GM21737 (cell line): ENCODE measurements around the gene PSME4.
"Not testable (repeated sequence)": the region's sequence is repeated elsewhere in the genome, so short reads cannot be mapped to it uniquely, and the experiment has no call there.

Experiments used
- ATAC-seq: cut with Tn5 transposase; IDR thresholded peaks from one replicate; pipeline ENCODE4 v1.9.1; 2021; ENCODE audit warnings: mild to moderate bottlenecking, moderate library complexity; ENCODE audit not compliant: unreplicated experiment

Gene PSME4

DNA sequence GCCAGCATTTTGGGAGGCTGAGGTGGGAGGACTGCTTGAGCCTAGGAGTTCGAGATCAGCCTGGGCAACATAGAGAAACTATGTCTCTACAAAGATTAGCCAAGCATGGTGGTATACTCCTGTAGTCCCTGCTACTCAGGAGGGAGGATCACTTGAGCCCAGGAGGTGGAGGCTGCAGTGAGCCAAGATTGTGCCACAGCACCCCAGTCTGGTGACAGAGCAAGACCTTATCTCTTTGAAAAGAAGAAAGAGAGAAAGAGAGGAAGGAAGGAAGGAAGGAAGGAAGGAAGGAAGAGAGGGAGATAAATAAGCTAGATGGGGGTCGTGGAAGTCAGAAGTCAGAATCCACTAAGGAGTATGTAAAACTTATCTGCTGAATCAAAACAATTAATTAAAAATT, 127.2 kb downstream of the PSME4 start:
- no peak for ATAC-seq

DNA sequence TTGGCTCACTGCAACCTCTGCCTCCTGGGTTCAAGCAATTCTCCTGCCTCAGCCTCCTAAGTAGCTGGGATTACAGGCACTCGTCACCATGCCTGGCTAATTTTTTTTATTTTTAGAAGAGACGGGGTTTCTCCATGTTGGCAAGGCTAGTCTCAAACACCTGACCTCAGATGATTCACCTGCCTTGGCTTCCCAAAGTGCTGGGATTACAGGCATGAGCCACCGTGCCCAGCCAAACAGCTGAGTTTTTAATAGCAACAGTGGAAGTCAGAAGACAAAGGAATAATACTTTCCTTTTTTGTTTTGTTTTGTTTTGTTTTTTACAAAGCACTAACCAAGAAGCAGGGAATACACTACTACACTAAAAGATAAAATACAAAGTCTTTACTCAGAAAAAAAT, 127.9 kb downstream of the PSME4 start:
- ATAC-seq = no peak

DNA sequence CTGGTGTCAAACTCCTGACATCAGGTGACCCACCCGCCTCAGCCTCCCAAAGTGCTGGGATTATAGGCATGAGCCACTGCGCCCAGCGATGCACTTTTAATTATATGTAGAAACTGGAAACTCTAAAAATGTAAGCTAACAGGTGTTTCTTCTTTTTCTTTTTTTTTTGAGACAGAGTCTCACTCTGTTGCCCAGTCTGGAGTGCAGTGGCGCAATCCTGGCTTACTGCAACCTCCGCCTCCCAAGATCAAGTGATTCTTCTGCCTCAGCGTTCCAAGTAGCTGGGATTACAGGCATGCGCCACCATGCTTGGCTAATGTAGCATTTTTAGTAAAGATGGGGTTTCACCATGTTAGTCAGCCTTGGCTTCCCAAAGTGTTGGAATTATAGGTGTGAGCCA, 129.1 kb downstream of the PSME4 start:
- not testable (repeated sequence) for ATAC-seq

DNA sequence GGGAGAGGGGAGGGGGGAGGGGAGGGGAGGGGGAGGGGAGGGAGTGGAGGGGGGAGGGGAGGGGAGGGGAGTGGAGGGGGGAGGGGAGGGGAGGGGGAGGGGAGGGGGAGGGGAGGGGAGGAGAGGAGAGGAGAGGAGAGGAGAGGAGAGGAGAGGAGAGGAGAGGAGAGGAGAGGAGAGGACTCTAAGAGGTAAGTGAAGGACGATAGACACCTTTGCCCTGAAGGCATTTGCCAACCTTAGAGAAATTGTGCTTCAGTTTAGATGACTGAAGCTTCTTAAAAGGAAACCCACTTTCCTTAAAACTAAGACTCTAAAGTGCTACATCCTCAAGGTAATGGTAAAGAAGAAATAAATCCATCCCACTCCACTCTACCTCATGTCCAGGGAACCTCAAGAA, 130.2 kb downstream of the PSME4 start:
- no peak for ATAC-seq

DNA sequence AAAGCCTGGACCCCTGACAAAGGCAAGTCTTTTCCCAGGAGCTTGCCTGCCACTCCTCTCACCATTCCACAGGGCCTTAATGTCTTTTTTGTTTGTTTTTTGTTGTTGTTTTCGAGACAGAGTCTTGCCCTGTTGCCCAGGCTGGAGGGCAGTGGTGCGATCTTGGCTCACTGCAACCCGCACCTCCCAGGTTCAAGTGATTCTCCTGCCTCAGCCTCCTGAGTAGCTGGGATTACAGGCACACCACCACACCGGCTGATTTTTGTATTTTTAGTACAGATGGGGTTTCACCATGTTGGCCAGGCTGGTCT, 140.9 kb downstream of the PSME4 start:
- not testable (repeated sequence) for ATAC-seq

DNA sequence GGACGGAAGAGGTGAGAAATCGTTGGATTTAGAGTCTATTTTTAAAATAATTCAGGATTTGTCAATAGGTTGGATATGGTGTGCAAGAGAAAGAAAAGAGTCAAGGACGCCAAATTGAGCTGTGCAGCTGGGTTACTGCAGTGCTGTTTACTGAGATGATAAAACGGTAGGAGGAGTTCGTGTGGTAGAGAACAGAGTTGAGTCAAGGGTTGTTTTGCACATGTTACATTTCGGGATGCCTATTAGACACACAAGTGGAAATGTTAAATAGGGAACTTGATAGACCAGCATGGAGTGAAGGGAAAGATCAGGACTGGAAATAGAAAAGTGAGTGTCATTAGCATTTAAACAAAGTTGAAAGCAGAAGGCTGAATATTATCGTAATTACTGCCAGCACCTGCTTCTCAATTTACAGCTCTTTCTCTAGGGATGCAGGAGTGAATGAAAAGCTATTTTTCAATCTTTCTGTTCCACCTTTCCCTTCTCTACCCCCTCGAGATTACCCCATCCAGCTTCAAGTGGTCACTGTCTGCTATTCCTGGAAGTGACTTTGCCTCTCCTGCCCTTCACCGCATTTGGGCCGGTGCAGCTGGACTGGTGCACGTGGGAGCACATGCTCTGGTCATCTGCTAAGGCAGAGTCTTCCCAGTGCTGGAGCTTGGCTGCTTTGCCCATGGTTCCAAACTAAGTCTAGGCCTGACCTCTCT, 141.4 kb downstream of the PSME4 start:
- ATAC-seq = no peak

DNA sequence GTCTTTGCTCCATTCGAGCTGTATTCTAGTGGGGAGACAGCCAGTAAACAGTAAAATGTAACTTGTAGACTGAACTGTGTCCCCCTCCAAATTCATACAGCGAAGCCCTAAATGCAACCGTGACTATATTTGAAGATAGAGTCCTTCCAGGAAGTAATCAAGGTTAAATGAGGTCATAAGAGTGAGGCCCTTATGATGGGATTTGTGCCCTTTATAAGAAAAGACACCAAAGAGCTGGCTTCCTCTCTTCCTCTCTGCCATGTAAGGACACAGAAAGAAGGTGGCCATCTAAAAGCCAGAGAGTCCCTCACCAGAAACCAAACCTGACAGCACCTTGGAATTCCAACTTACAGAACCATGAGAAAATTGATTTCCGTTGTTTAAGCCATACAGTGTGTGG, 142.5 kb downstream of the PSME4 start:
- ATAC-seq = no peak

DNA sequence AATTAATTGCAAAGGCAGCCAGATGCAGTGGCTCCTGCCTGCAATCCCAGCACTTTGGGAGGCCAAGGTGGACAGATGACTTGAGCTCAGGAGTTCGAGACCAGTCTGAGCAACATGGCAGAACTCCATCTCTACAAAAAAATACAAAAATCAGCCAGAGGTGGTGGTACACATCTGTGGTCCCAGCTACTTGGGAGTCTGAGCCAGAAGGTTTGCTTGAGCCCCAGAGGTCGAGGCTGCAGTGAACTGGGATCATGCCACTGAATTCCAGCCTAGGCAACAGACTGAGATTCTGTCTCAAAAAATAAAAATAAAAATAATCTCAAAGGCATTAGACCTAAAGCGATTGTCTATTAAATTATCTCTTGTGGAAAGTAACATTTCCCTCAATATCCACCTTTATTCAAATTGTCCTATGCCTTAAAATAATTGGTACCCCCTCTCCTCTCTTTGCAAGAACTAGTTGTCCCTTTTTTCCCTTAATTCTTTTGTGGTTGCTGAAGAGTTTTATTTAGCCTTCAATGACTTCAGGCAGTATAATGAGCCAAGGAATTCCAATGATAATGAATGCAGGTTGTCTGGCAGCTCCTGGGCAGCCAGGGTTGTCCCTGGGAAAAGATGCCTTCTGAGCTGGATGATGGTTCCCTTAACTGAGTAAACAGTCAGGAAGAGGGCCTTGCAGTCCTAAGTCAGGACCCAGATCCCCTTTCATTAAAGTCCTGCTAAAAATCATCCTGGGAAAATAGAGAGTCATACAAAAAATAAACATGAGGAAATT, 143.2 kb downstream of the PSME4 start:
- no peak for ATAC-seq

DNA sequence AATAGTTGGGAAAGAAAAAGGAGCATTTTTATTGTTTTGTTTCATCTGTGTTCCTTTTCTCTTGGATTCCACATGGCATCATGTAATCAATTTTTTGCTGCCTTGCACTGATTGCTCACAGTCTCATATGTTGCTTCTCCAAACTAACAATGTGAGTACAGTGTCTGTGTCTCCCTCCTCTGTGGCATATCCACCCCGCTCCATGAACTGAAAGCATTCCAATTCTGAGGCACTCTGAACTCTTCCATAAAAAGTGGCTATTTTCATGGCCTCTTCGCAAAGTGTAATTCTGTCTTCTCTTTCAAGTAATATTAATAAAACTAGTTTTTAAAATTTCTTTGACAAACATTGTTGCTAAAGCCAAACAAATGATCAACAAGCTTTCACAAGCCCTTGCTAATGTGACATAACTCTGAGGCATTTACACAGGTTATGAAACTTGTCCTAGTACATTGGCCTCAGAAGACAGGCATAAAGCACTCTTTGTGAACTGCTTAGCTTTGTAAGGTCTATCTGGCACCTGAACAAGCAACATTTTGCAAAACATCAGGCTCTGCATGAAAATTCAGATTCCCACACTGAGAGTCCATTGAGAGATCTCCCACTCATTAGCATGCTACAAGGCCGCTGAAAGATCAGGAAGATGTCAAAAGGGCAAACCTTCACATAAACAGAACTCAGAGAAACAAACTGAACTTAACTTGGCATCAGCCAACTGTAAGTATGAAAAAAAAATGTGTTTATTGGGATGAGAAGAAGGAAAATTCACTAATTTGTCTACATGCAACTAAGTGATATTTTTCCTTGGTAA, 144.0 kb downstream of the PSME4 start:
- ATAC-seq = no peak

DNA sequence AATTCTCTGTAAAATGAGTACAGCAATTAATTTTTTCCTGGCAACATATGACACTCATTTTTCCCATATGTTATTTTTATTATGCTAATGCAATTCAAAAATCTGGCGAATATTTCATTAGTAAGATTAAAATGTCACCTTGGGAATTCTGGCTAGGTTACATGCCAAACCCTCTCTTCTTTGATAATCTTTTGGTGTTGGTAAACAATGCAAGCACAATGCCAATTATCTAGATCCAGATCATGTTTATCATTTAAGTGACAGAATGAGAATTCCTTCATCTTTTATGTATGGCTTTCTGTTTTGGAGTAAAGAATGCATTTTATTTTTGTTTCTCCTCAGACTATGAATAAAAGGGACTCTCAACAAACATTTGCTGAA, 144.8 kb downstream of the PSME4 start:
- ATAC-seq = no peak

DNA sequence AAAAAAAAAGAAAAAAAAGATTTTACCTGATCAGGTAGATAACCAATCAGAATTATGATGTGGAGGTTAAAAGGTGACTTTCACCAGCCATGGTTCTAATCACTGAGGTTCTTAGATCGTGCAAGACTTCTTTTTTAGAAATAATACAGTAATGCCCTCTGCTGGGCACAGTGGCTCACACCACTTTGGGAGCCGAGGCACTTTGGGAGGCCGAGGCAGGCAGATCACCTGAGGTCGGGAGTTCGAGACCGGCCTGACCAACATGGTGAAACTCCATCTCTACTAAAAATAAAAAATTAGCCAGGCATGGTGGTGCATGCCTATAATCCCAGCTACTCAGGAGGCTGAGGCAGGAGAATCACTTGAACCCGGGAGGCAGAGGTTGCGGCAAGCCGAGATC, 147.2 kb downstream of the PSME4 start:
- ATAC-seq = not testable (repeated sequence)

DNA sequence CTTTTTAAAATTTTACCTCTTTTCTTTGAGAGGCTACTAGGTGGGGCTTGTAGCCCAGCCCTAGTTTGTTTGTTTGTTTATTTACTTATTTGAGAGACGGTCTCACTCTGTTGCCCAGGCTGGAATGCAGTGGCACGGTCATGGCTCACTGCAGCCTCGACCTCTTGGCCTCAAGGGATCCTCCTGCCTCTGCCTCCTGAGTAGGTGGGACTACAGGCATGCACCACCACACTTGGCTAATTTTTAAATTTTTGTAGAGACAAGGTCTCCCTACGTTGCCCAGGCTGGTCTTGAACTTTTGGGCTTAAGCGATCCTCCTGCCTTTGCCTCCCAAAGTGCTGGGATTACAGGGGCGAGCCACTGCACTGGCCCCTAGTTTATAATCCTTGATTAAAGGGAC, 149.0 kb downstream of the PSME4 start:
- no peak for ATAC-seq

DNA sequence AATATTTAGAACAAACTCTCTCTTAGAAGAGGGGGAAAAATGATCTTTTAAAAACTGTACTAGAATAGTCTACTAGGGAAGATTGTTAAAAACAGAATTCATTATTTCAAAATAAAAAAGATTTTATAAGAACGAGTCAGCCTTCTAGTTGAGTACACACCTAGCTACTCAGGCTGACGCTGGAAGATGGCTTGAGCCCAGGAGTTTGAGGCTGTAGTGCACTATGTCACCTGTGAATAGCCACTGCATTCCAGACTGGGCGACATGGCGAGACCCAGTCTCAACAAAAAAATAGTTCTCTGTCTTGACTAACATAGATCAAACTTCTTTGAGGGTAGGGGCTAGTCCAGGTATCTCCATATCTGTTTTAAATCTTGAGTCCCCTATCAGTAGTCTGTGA, 150.1 kb downstream of the PSME4 start:
- ATAC-seq = no peak

DNA sequence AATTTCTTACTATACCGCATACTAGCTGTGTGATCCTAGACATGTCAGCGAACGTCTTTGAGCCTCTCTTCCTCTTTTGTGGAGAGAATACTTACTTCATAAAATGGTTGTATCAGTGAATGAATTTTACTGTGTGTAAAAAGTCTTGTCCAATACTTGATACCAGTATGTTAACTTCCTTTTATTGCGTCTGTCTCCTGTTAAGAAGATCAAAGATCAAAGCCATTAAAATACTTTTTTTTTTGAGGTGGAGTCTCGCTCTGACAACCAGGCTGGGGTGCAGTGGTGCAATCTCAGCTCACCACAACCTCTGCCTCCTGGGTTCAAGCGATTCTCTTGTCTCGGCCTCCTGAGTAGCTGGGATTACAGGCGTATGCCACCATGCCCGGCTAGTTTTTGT, 150.7 kb downstream of the PSME4 start:
- no peak for ATAC-seq

DNA sequence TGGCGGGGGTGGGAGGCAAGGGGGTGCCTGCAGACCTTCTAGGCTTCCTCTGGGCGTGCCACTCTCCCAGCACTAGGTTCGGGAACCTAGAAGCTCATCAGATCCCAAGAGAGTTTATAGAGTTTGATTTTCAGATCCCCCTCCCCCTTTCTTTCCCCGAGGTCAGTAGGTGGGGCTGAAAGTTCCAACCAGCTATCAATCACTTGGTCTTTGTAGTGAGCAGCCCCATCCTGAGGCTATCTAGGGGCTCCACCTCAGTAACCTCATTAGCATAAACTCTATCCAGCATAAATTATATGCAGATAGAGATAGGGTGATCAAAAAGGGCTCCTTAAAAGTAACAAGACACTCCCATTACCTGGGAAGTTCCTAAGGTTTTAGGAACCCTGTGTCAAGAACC, 151.2 kb downstream of the PSME4 start:
- no peak for ATAC-seq

DNA sequence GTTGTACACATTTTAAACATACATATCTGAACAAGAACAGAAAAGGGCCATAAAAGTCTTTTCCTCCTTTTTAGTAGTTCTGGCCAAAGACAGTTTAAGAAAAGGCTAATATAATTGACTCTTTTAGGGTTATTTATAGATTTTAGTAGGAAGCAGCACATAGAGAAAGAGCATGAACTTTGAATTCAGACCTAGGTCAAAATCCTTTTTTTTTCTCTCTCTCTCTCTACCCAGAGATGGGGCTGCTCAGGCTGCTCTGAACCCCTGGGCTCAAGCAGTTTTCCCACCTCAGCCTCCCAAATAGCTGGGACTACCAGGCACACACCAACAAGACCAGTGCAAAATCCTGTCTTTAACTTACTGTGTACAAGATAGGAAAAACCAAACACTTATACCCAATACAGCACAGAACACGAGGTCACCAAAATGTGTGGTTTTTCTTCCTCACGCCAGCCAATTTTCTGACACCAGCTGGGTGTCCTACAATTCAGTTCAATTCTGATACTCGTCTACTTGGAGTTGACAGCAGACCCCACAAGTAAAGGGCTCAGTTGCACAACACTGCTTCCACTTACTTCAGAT, 151.8 kb downstream of the PSME4 start:
- ATAC-seq = no peak
